ENCODE data around the gene DDA1. TPM values are rescaled to one million over a fixed set of nuclear protein-coding genes. Genes with fewer than 3 reads are reported as not detected.

DDA1 gene
- total RNA-seq: 28.0 and 29.3 TPM in 2 replicates

GRCh38 chr19:17309198-17309964, at the start of gene DDA1:
TSS of gene DDA1 (plus strand) at chr19:17309563. CDS start at chr19:17309655, 92 bp downstream.

GRCh38 chr19:17264641-17264979, 44.8 kb upstream of the DDA1 start, which contains the start of gene USHBP1:
TSS of gene USHBP1 (minus strand) at chr19:17264745. CDS start at chr19:17264299, 446 bp downstream.

GRCh38 chr19:17266975-17267788, 42.2 kb upstream of the DDA1 start, which contains the start of gene BABAM1:
TSS of gene BABAM1 (plus strand) at chr19:17267443. CDS start at chr19:17268807, 1,364 bp downstream.

GRCh38 chr19:17281391-17282304, 27.7 kb upstream of the DDA1 start, which contains the start of gene ANKLE1:
TSS of gene ANKLE1 (plus strand) at chr19:17281901. CDS start at chr19:17281921, 20 bp downstream.

GRCh38 chr19:17303167-17303939, 6.0 kb upstream of the DDA1 start, which contains the start of gene ABHD8:
TSS of gene ABHD8 (minus strand) at chr19:17303425. CDS start at chr19:17301616, 1,809 bp downstream.

GRCh38 chr19:17305517-17306284, 3.7 kb upstream of the DDA1 start, which contains the start of gene MRPL34:
TSS of gene MRPL34 (plus strand) at chr19:17305872. CDS start at chr19:17305893, 21 bp downstream.

GRCh38 chr19:17334414-17335409, 25.3 kb downstream of the DDA1 start, which contains the start of gene ANO8:
TSS of gene ANO8 (minus strand) at chr19:17334855. CDS start at chr19:17334670, 185 bp downstream.

GRCh38 chr19:17336872-17337674, 27.7 kb downstream of the DDA1 start, which contains the start of gene GTPBP3:
TSS of gene GTPBP3 (plus strand) at chr19:17337553. CDS start at chr19:17337612, 59 bp downstream.

Other genes with a start within 250 kb of the DDA1 start
- 1.3 and 8.6 TPM in 2 replicates for gene HAUS8, start 234.1 kb upstream of the DDA1 start, total RNA-seq
- 137 and 192 TPM in 2 replicates for gene MYO9B, start 233.8 kb upstream of the DDA1 start, total RNA-seq
- 15.2 and 52.7 TPM in 2 replicates for gene USE1, start 94.2 kb upstream of the DDA1 start, total RNA-seq
- 5.4 and 6.3 TPM in 2 replicates for gene OCEL1, start 83.3 kb upstream of the DDA1 start, total RNA-seq
- 60.6 and 86.5 TPM in 2 replicates for gene NR2F6, start 63.6 kb upstream of the DDA1 start, total RNA-seq
- 0.14 TPM in 1 of 2 replicates, not detected in the other for gene USHBP1, start 44.8 kb upstream of the DDA1 start, total RNA-seq
- 93.4 and 96.1 TPM in 2 replicates for gene BABAM1, start 42.1 kb upstream of the DDA1 start, total RNA-seq
- 0.44 and 0.57 TPM in 2 replicates for gene ANKLE1, start 27.7 kb upstream of the DDA1 start, total RNA-seq
- gene ABHD8, start 6.1 kb upstream of the DDA1 start, total RNA-seq: 8.3 and 12.0 TPM in 2 replicates
- 26.7 and 51.8 TPM in 2 replicates for gene MRPL34, start 3.7 kb upstream of the DDA1 start, total RNA-seq
- gene ANO8, start 25.3 kb downstream of the DDA1 start, total RNA-seq: 4.4 and 6.6 TPM in 2 replicates
- gene GTPBP3, start 28.0 kb downstream of the DDA1 start, total RNA-seq: 13.3 and 24.3 TPM in 2 replicates
- gene PLVAP, start 67.8 kb downstream of the DDA1 start, total RNA-seq: not detected in 2 replicates
- 0.22 TPM in 1 of 2 replicates, not detected in the other for gene CCDC194, start 84.6 kb downstream of the DDA1 start, total RNA-seq
- gene BST2, start 96.1 kb downstream of the DDA1 start, total RNA-seq: 6.2 and 36.3 TPM in 2 replicates
- 43.8 and 56.0 TPM in 2 replicates for gene MVB12A, start 110.5 kb downstream of the DDA1 start, total RNA-seq
- not detected in 2 replicates for gene TMEM221, start 139.1 kb downstream of the DDA1 start, total RNA-seq
- gene NXNL1, start 151.4 kb downstream of the DDA1 start, total RNA-seq: not detected in 2 replicates
- gene SLC27A1, start 161.0 kb downstream of the DDA1 start, total RNA-seq: 10.2 and 22.8 TPM in 2 replicates
- 52.0 and 110 TPM in 2 replicates for gene PGLS, start 202.1 kb downstream of the DDA1 start, total RNA-seq
- gene COLGALT1, start 246.1 kb downstream of the DDA1 start, total RNA-seq: 200 and 201 TPM in 2 replicates